ENCODE measurements around the gene FMN2.

The FMN2 gene

GRCh38 chr1:240524356-240525069 is 432.8 kb downstream of the FMN2 start:
- no peak overlapping the region for H3K4me3 ChIP-seq
- DNase-seq (ENCODE audit: low spot score in 2 of 2) = no peak
- H3K27me3 ChIP-seq (ENCODE audit: low read depth) = no peaks in the 10 kb centered on the region
- in situ Hi-C loops (cut with MboI; ENCODE audit: low sequenced_read_pairs) = no loop called here
- peaks cover 5% of the 10 kb centered on the region; the same call in 1 of the 2 replicates for H3K4me1 ChIP-seq
- no peaks in the 10 kb centered on the region for H3K9me3 ChIP-seq
- no peaks in the 10 kb centered on the region for H3K36me3 ChIP-seq (replicated peaks)

Data from HAP-1 (cell line).